Heart left ventricle (tissue), 16 donors: ENCODE results near the gene CLSTN2. TPM values are rescaled to one million over a fixed set of nuclear protein-coding genes. Genes with fewer than 3 reads are reported as not detected.

ENCODE experiments used
- ATAC-seq, 4 donors: fragments of 200-7000 bp; cut with Tn5 transposase; one replicate each; pipeline ENCODE4 v1.9.1; 2020 to 2022; ENCODE audit warnings: moderate library complexity in 4 of 4, mild to moderate bottlenecking in 3 of 4, moderate number of reproducible peaks in 1 of 4
- DNase-seq, 5 donors: peaks; one replicate each; pipeline ENCODE4 v3.0.0-alpha.2; 2020
- H3K27ac ChIP-seq, 12 donors: fragments of 200-600 bp; sonication (generic) in 4 of 12; one replicate each; pipeline versions ENCODE4 v1.5.0 to v1.8.0; 2016 to 2022; ENCODE audit warnings: mild to moderate bottlenecking in 2 of 12
- H3K27me3 ChIP-seq, 9 donors: fragments of 200-600 bp; sonication (generic) in 2 of 9; one replicate each; pipeline versions ENCODE4 v1.5.1 to v1.8.0; 2016 to 2022; ENCODE audit warnings: mild to moderate bottlenecking in 3 of 9
- H3K36me3 ChIP-seq, 9 donors: fragments of 200-600 bp; sonication (generic) in 2 of 9; one replicate each; pipeline versions ENCODE4 v1.5.0 to v1.8.0; 2018 to 2022; ENCODE audit warnings: mild to moderate bottlenecking in 2 of 9
- H3K4me1 ChIP-seq, 12 donors: fragments of 200-600 bp; sonication (generic) in 4 of 12; one replicate each; pipeline versions ENCODE4 v1.5.0 to v1.8.0; 2016 to 2022; ENCODE audit warnings: mild to moderate bottlenecking in 3 of 12
- H3K4me3 ChIP-seq, 12 donors: fragments of 200-600 bp; sonication (generic) in 4 of 12; one replicate each; pipeline versions ENCODE4 v1.5.0 to v1.8.0; 2017 to 2022; ENCODE audit warnings: mild to moderate bottlenecking in 9 of 12, moderate library complexity in 4 of 12
- H3K9me3 ChIP-seq, 12 donors: fragments of 200-600 bp; sonication (generic) in 4 of 12; one replicate each; pipeline versions ENCODE4 v1.5.0 to v1.8.0; 2016 to 2022; ENCODE audit warnings: mild to moderate bottlenecking in 1 of 12
- CTCF ChIP-seq, 12 donors: fragments of 200-600 bp; sonication (generic) in 4 of 12; IDR thresholded peaks; one replicate each; pipeline versions ENCODE4 v1.5.0 to v1.8.0; 2018 to 2022; ENCODE audit warnings: antibody characterized with exemption in 12 of 12, mild to moderate bottlenecking in 5 of 12
- POLR2A ChIP-seq, 2 donors: fragments of 450-650 bp; IDR thresholded peaks; one replicate each; pipeline ENCODE4 v1.6.1; 2017; ENCODE audit warnings: antibody characterized with exemption in 2 of 2, mild to moderate bottlenecking in 2 of 2, moderate library complexity in 2 of 2
- WGBS, 4 donors: extraction: QIAGEN DNeasy Blood & Tissue Kit in 2 of 4; methylation state at CpG; one replicate each; pipeline versions ENCODE4 v1.1.5 to v1.1.7; 2013 to 2018; 5-methylcytosine and 5-hydroxymethylcytosine counted together
- intact Hi-C, 10 donors: fragments of 100-400 bp; cut with DNase I; formaldehyde crosslinking; loops; one replicate each; pipeline versions ENCODE4 v1.11.1 to v1.14.2; 2022
- polyA plus RNA-seq, 2 donors: library from polyadenylated mRNA; stranded (reverse); fragments of 200-250 nt; gene quantifications; one replicate each; pipeline ENCODE4 v1.2.3, GENCODE V29; 2013
- total RNA-seq, 9 donors: library from RNA; depleted of rRNA in 2 of 9; stranded (reverse); fragments of >200 nt in 2 of 9; fragmentation: NEBNext Ultra II Directional in 3 of 9; extraction: Animal tissue kit (Norgen Biotek cat#: 25700) in 3 of 9; gene quantifications; one replicate each; pipeline versions ENCODE4 v1.1.0 to v1.2.4, GENCODE V29; 2016 to 2023
- donor health status: ischemic (EF 13 %, LVEDD 7.1; RV severe dilation, severe dysfunction).
- donor health status: healthy with polysubstance abuse.
- donor health status: DM: no; HTN: yes; CAD: no.
- donor health status: DM: no; HTN: no; CAD: no.
- donor health status: ischemic (EF 25% LVEDD 6.9; RV normal size, moderate dysfunction).
- donor health status: ischemic (EF 25% LVEDD 5.7; RV mildly dilated, moderate dysfunction).
- donor health status: healthy.
- donor health status: DM: yes; HTN: yes; CAD: no.
- donor health status: ischemic (EF 35%, LVEDD 5.7; RV mildly dilated, moderate dysfunction).
- donor health status: nonischemic (EF 11% LVEDD 7.7; RV severe dilation, severe dysfunction).
- donor health status: DM: yes; HTN: yes; CAD: no.
- donor health status: PGD.
- donor health status: ischemic (EF 29% LVEDD 5.4; RV normal size, mild dysfunction).
- donor health status: nonischemic (EF 23%, LVEDD 6.1; RV moderate dilation, normal function).

CLSTN2 gene
- total and polyA plus RNA-seq, 11 donors = 0.69 to 7.6 (median 3.9) TPM

DNA sequence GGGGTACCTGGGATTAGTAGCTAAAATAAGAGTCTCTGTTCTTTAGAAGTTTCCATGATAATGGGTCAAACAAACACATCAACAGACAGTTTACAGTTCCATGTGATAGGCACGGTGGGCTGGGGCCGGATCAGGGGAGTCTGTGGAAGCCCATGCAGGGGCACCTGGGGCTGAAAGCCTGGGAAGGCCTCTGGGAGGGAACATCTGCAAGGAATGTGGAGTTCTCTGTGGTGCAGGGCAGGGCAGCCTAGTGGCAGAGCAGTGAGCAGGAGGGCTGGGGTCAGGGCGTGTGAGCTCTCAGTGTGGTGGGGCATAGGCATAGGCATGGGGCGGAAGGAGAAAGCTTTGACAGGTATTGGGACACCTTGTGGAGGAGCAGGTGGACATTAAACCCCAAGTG lies 535.2 kb downstream of the CLSTN2 start:
- Histone ChIP-seq H3K4me3 (no peak overlapping the region), H3K27ac (no peak overlapping the region), H3K36me3 (no peaks in the 10 kb centered on the region), H3K27me3 (no peaks in the 10 kb centered on the region), H3K4me1 (peaks cover 0 to 12% (median 0%) of the 10 kb centered on the region in 12 donors), H3K9me3 (no peaks in the 10 kb centered on the region)
- DNase-seq (no peak), ATAC-seq (no peak)
- 75 to 91% (median 81%) methylated on average over 4 of the region's 4 CpGs for WGBS, 4 donors
- intact Hi-C loops = no loop called here
- no peak for TF ChIP-seq POLR2A (IDR thresholded peaks at IDR 0.05)
- no peak for TF ChIP-seq CTCF (IDR thresholded peaks at IDR 0.05)

- DNase-seq = no peak
- no peaks in the 10 kb centered on the region for H3K27me3 ChIP-seq
- no peaks in the 10 kb centered on the region for H3K9me3 ChIP-seq
- H3K36me3 ChIP-seq = no peaks in the 10 kb centered on the region
- H3K4me3 ChIP-seq = no peak overlapping the region
- no peak for ATAC-seq
- no peak overlapping the region for H3K27ac ChIP-seq
- H3K4me1 ChIP-seq = peaks cover 0 to 12% (median 0%) of the 10 kb centered on the region in 12 donors
- intact Hi-C loops = no loop called here
- 97 to 100% (median 99%) methylated on average over 2 of the region's 2 CpGs for WGBS, 4 donors
- TF ChIP-seq POLR2A (IDR thresholded peaks at IDR 0.05) (no peak), CTCF (IDR thresholded peaks at IDR 0.05) (no peak)
Observed at GRCh38 chr3:140470962-140471361, 536.0 kb downstream of the CLSTN2 start.

- TF ChIP-seq CTCF (IDR thresholded peaks at IDR 0.05) (no peak), POLR2A (IDR thresholded peaks at IDR 0.05) (no peak)
- DNase-seq (no peak), ATAC-seq (no peak)
- Histone ChIP-seq H3K27me3 (no peaks in the 10 kb centered on the region), H3K27ac (no peak overlapping the region), H3K4me1 (peaks cover 0 to 2% (median 0%) of the 10 kb centered on the region in 12 donors), H3K4me3 (no peak overlapping the region), H3K36me3 (no peaks in the 10 kb centered on the region), H3K9me3 (no peaks in the 10 kb centered on the region)
- intact Hi-C loops = no loop called here
- WGBS, 4 donors = 82 to 91% (median 85%) methylated on average over 3 of the region's 3 CpGs
Observed at GRCh38 chr3:140472306-140473020, 537.5 kb downstream of the CLSTN2 start.

DNA sequence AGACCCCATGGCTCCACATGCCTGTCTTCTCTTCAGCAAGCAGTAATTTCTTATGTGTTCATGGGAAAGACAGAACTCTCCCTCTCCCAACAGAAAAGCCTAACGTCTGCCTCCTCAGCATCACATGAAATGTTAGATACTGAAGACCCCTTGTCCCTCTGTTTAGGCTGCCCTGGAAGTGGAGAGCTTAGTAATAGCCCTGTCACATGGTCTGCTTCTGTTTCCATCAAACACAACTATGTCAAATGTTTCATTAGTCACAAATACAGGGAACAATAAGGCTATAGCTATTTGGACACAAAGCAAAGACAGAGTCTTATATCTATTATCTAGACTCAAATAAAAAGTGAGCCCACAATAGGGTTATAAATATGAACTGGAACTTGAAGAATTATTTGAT lies 552.6 kb downstream of the CLSTN2 start:
- Histone ChIP-seq H3K27ac (no peak overlapping the region), H3K36me3 (no peaks in the 10 kb centered on the region), H3K9me3 (peaks cover 0 to 5% (median 0%) of the 10 kb centered on the region in 12 donors), H3K4me1 (no peaks in the 10 kb centered on the region), H3K27me3 (no peaks in the 10 kb centered on the region), H3K4me3 (no peak overlapping the region)
- ATAC-seq = no peak
- 39 to 60% (median 49%) methylated on average over 1 of the region's 1 CpG for WGBS, 4 donors
- no peak for DNase-seq
- intact Hi-C loops = no loop called here
- TF ChIP-seq CTCF (IDR thresholded peaks at IDR 0.05) (no peak), POLR2A (IDR thresholded peaks at IDR 0.05) (no peak)
